H1 (cell line): ENCODE results near the gene DCAF8. TPM values are rescaled to one million over a fixed set of nuclear protein-coding genes. Genes with fewer than 3 reads are reported as not detected.

Experiments
- CTCF ChIA-PET: fragments of 300-600 bp; sonication (Branson Sonifier 250); formaldehyde crosslinking; loops from one replicate; lab custom pipeline; 2021; ENCODE audit not compliant: partially characterized antibody; lab: Charles Lee
- POLR2A ChIA-PET: fragments of 300-600 bp; sonication (Branson Sonifier 250); formaldehyde crosslinking; loops from one replicate; lab custom pipeline; 2021; ENCODE audit warnings: inconsistent platforms; ENCODE audit not compliant: partially characterized antibody; lab: Charles Lee
- DNase-seq, 2 experiments: peaks; one replicate each; pipeline versions ENCODE4 v3.0.0 to v3.0.0-alpha.2; 2010 to 2022; ENCODE audit warnings: low spot score in 2 of 2, low read depth in 1 of 2, mixed read lengths in 1 of 2
- FAIRE-seq: peaks from 2 replicates; lab custom pipeline; 2011; peaks lifted over from hg19 to GRCh38; lab: Jason Lieb, UNC
- H2AFZ ChIP-seq: 2 replicates; pipeline ENCODE4 v1.8.1; 2012; ENCODE audit warnings: low read length, inconsistent platforms
- H2AK5ac ChIP-seq: 2 replicates; pipeline ENCODE4 v1.6.1; 2013; ENCODE audit warnings: low read depth, low read length
- H2BK120ac ChIP-seq: replicated peaks from 2 replicates; pipeline ENCODE3; 2013; ENCODE audit warnings: low read depth, low read length, inconsistent platforms
- H2BK12ac ChIP-seq: 2 replicates; pipeline ENCODE4 v1.6.1; 2013; ENCODE audit warnings: low read depth, low read length
- H2BK15ac ChIP-seq: 2 replicates; pipeline ENCODE4 v1.6.1; 2013; ENCODE audit warnings: low read length
- H2BK20ac ChIP-seq: 2 replicates; pipeline ENCODE4 v1.6.1; 2013; ENCODE audit warnings: low read length
- H2BK5ac ChIP-seq: 2 replicates; pipeline ENCODE4 v1.6.1; 2013; ENCODE audit warnings: low read depth, low read length
- H3K14ac ChIP-seq: 2 replicates; pipeline ENCODE4 v1.6.1; 2013; ENCODE audit warnings: inconsistent platforms; ENCODE audit not compliant: insufficient read length
- H3K18ac ChIP-seq: 2 replicates; pipeline ENCODE4 v1.6.1; 2013; ENCODE audit warnings: low read length; ENCODE audit errors: extremely low read depth
- H3K23ac ChIP-seq: 2 replicates; pipeline ENCODE4 v1.6.1; 2013; ENCODE audit warnings: inconsistent platforms; ENCODE audit not compliant: insufficient read length
- H3K23me2 ChIP-seq: 2 replicates; pipeline ENCODE4 v1.6.1; 2013; ENCODE audit warnings: low read depth, low read length
- H3K27ac ChIP-seq: 2 replicates; pipeline ENCODE4 v1.6.1; 2011; ENCODE audit warnings: low read depth, low read length, inconsistent platforms
- H3K27me3 ChIP-seq, 4 experiments: replicated peaks in 1 of 4; 1 replicate in 1 of 4; 2 replicates in 3 of 4; pipeline versions ENCODE4 v1.6.1 to v1.8.1; 2011 to 2013; ENCODE audit warnings: low read length in 3 of 4, mild to moderate bottlenecking in 3 of 4, inconsistent platforms in 2 of 4, mixed read lengths in 2 of 4, moderate library complexity in 1 of 4; ENCODE audit not compliant: control insufficient read depth in 3 of 4, insufficient read depth in 3 of 4; ENCODE audit errors: extremely low read depth in 1 of 4
- H3K36me3 ChIP-seq, 4 experiments: 2 replicates each; pipeline versions ENCODE4 v1.6.1 to v1.8.1; 2011 to 2013; ENCODE audit warnings: mild to moderate bottlenecking in 4 of 4, low read length in 3 of 4, moderate library complexity in 2 of 4, control low read depth in 1 of 4, inconsistent platforms in 1 of 4; ENCODE audit not compliant: insufficient read depth in 4 of 4, control insufficient read depth in 2 of 4
- H3K4ac ChIP-seq: replicated peaks from 2 replicates; pipeline ENCODE3; 2013; ENCODE audit warnings: low read length, low read depth, mixed read lengths, inconsistent platforms; ENCODE audit not compliant: insufficient read length
- H3K4me1 ChIP-seq, 4 experiments: replicated peaks in 1 of 4; 1 replicate in 1 of 4; 2 replicates in 3 of 4; pipeline versions ENCODE4 v1.6.1 to v1.8.1; 2011 to 2013; ENCODE audit warnings: low read length in 3 of 4, inconsistent platforms in 2 of 4, mixed read lengths in 1 of 4; ENCODE audit not compliant: insufficient read depth in 4 of 4, control insufficient read depth in 3 of 4
- H3K4me2 ChIP-seq, 2 experiments: 2 replicates each; pipeline versions ENCODE4 v1.6.1 to v1.8.1; 2011 to 2013; ENCODE audit warnings: low read depth in 2 of 2, low read length in 2 of 2, control low read depth in 1 of 2, inconsistent platforms in 1 of 2, mild to moderate bottlenecking in 1 of 2; ENCODE audit not compliant: insufficient read depth in 1 of 2
- H3K4me3 ChIP-seq, 4 experiments: fragments of 200-600, 300-600 bp in 1 of 4; sonication (generic), shearing (Covaris generic), sonication (Bioruptor Twin) in 1 of 4; 2 replicates each; pipeline versions ENCODE4 v1.5.1 to v1.8.1; 2011 to 2016; ENCODE audit warnings: low read length in 4 of 4, low read depth in 3 of 4, control low read depth in 2 of 4, inconsistent platforms in 2 of 4, mild to moderate bottlenecking in 2 of 4, mixed read lengths in 1 of 4, moderate library complexity in 1 of 4; ENCODE audit not compliant: insufficient read depth in 2 of 4; ENCODE audit errors: extremely low read depth in 1 of 4
- H3K56ac ChIP-seq: replicated peaks from 2 replicates; pipeline ENCODE3; 2013; ENCODE audit warnings: low read depth, mild to moderate bottlenecking, mixed read lengths, low read length, inconsistent platforms; ENCODE audit not compliant: insufficient read length
- H3K79me1 ChIP-seq: 2 replicates; pipeline ENCODE4 v1.6.1; 2013; ENCODE audit warnings: low read depth, low read length, control low read depth
- H3K79me2 ChIP-seq, 2 experiments: 2 replicates each; pipeline versions ENCODE4 v1.6.1 to v1.8.1; 2012 to 2013; ENCODE audit warnings: low read length in 2 of 2, mild to moderate bottlenecking in 2 of 2, inconsistent platforms in 1 of 2; ENCODE audit not compliant: insufficient read depth in 2 of 2, control insufficient read depth in 1 of 2
- H3K9ac ChIP-seq, 4 experiments: replicated peaks in 1 of 4; 1 replicate in 1 of 4; 2 replicates in 3 of 4; pipeline versions ENCODE4 v1.6.1 to v1.8.1; 2011 to 2013; ENCODE audit warnings: low read depth in 3 of 4, low read length in 3 of 4, control low read depth in 2 of 4, mild to moderate bottlenecking in 2 of 4, moderate library complexity in 2 of 4, inconsistent platforms in 1 of 4; ENCODE audit errors: extremely low read depth in 1 of 4
- H3K9me3 ChIP-seq, 2 experiments: 2 replicates each; pipeline versions ENCODE4 v1.6.1 to v1.8.1; 2012 to 2013; ENCODE audit warnings: mild to moderate bottlenecking in 2 of 2, moderate library complexity in 2 of 2, control low read depth in 1 of 2, inconsistent platforms in 1 of 2, low read depth in 1 of 2, low read length in 1 of 2, mixed read lengths in 1 of 2; ENCODE audit not compliant: insufficient read depth in 2 of 2
- H4K20me1 ChIP-seq, 2 experiments: replicated peaks in 1 of 2; 2 replicates each; pipeline versions ENCODE3 to v1.8.1; 2011 to 2013; ENCODE audit warnings: inconsistent platforms in 2 of 2, low read length in 2 of 2, mild to moderate bottlenecking in 1 of 2; ENCODE audit not compliant: insufficient read depth in 2 of 2, control insufficient read depth in 1 of 2
- H4K5ac ChIP-seq: 2 replicates; pipeline ENCODE4 v1.6.1; 2013; ENCODE audit warnings: low read length, low read depth, mixed read lengths, inconsistent platforms; ENCODE audit not compliant: insufficient read length
- H4K8ac ChIP-seq: 2 replicates; pipeline ENCODE4 v1.8.0; 2013; ENCODE audit warnings: mild to moderate bottlenecking, moderate library complexity, low read length, inconsistent platforms; ENCODE audit not compliant: insufficient read depth; ENCODE audit errors: extremely low read depth
- H4K91ac ChIP-seq: replicated peaks from 2 replicates; pipeline ENCODE3; 2013; ENCODE audit warnings: low read length, mixed read lengths, inconsistent platforms; ENCODE audit not compliant: insufficient read length
- CBX8 ChIP-seq: fragments of 300-800, 300-1000 bp; sonication (generic); IDR thresholded peaks from 2 replicates; pipeline ENCODE4 v1.7.1; 2016; ENCODE audit warnings: low read depth, low read length, borderline replicate concordance
- CHD1 ChIP-seq: IDR thresholded peaks from 2 replicates; pipeline ENCODE4 v1.6.1; 2012; ENCODE audit warnings: low read depth, low read length, improper control_type of control experiment
- CTBP2 ChIP-seq: IDR thresholded peaks from 2 replicates; pipeline ENCODE4 v1.7.0; 2011; ENCODE audit warnings: borderline replicate concordance, mild to moderate bottlenecking, moderate library complexity, mixed read lengths, low read length; ENCODE audit not compliant: insufficient read depth, insufficient read length
- JUND ChIP-seq: IDR thresholded peaks from 2 replicates; pipeline ENCODE4 v1.6.1; 2011; ENCODE audit warnings: mild to moderate bottlenecking, improper control_type of control experiment, low read length
- KDM1A ChIP-seq: fragments of 200-600, 300-600 bp; sonication (generic); IDR thresholded peaks from 2 replicates; pipeline ENCODE4 v1.7.1; 2016; ENCODE audit warnings: mild to moderate bottlenecking, low read length, borderline replicate concordance
- SP1 ChIP-seq: IDR thresholded peaks from 2 replicates; pipeline ENCODE4 v1.6.1; 2011; ENCODE audit warnings: low read depth, low read length
- SP4 ChIP-seq: IDR thresholded peaks from 2 replicates; pipeline ENCODE4 v1.6.1; 2012; ENCODE audit warnings: low read length, inconsistent platforms
- TAF1 ChIP-seq: IDR thresholded peaks from 2 replicates; pipeline ENCODE4 v1.6.1; 2011; ENCODE audit warnings: mild to moderate bottlenecking, low read depth, low read length
- polyA plus RNA-seq, 7 experiments: library from polyadenylated mRNA; depleted of rRNA in 3 of 7; stranded (reverse) in 5 of 7; unstranded in 2 of 7; fragments of >200 nt in 5 of 7; fragments of 200-250 nt in 2 of 7; gene quantifications; 1 replicate in 5 of 7; 2 replicates in 1 of 7; 4 replicates in 1 of 7; pipeline versions ENCODE4 v1.2.1 to v1.2.3, GENCODE V29; 2011 to 2013; ENCODE audit warnings: missing spikeins in 2 of 7, mixed read lengths in 2 of 7
- total RNA-seq: library from RNA; stranded (reverse); fragmentation: NEBNext Ultra II Directional; extraction: Animal tissue kit (Norgen Biotek cat#: 25700); gene quantifications from 2 replicates; pipeline ENCODE4 v1.2.1, GENCODE V29; 2021
- TF ChIP-seq, protein P1 (sequence below): IDR thresholded peaks from 2 replicates; pipeline ENCODE4 v1.6.1; 2011; ENCODE audit warnings: low read depth, mild to moderate bottlenecking, low read length; ENCODE audit not compliant: insufficient read depth

The DCAF8 gene
- total and polyA plus RNA-seq, 2 of the 8 experiments (the other 6 are each of a cell fraction or from before 2014, with no cell fraction given) = 68.2 to 110 TPM

DNA sequence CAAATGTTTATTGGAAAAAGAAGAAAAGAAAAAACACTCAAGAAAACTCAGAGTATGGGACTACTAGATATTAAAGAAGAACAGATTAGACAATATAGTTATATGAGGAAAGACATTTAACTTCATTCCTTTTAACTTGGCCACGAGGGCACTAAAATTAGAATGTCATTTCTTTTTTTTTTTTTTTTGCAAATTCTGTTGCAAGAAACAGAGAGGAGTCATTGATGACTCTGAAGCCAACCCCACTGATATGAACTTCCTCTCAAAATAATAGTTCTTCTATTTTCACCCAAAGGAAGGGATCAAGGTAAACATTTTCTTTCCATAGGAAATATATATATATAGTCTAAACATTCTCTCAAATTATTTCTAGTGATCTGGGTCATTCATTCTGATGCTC is 47.2 kb upstream of the DCAF8 start (continued):
- TF ChIP-seq TAF1 = no peak

DNA sequence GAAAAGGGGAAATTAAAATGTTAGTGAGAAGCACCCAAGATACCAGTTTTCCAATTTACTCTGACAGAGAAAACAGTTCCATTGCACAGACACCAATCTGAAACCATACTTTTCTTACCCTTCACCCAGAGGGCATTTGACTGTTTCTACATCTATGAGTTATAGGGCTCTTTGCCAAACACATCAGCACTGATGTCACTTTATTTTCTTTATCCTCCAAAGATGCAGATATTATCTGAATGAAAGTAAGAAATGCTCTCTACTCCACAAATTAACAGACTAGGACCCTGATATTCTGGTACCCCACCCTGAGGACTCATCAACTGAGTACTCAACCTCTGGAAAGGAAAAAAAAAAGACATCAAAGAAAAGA is 46.8 kb upstream of the DCAF8 start:
- CTCF ChIA-PET = interaction anchor here (0.8 to 2.7 kb wide), 2 partner anchors 18 to 44 kb away, joined by 3 to 23 read pairs; no protein-coding TSS in a partner anchor
- Histone ChIP-seq H4K8ac (no peak overlapping the region), H3K4me3 (no peak overlapping the region), H3K56ac (no peak overlapping the region), H2AFZ (no peak overlapping the region), H3K4me1 (peaks cover 4 to 11% (median 8%) of the 10 kb centered on the region in 4 experiments), H3K27ac (no peak overlapping the region), H3K79me1 (no peaks in the 10 kb centered on the region), H4K5ac (no peak overlapping the region), H2BK20ac (no peak overlapping the region), H4K91ac (no peak overlapping the region), H3K23ac (no peak overlapping the region), H3K36me3 (peaks cover 26 to 63% (median 55%) of the 10 kb centered on the region in 4 experiments), H3K27me3 (no peaks in the 10 kb centered on the region), H3K4me2 (no peak overlapping the region; a peak in 1 of 4 replicates), H3K18ac (no peak overlapping the region), H4K20me1 (peaks cover 0 to 2% of the 10 kb centered on the region in 2 experiments), H2AK5ac (no peak overlapping the region), H3K9ac (no peak overlapping the region), H3K4ac (no peak overlapping the region), H3K79me2 (no peaks in the 10 kb centered on the region), H2BK120ac (no peak overlapping the region), H2BK12ac (no peak overlapping the region), H3K9me3 (no peaks in the 10 kb centered on the region), H2BK5ac (no peak overlapping the region), H3K14ac (no peak overlapping the region), H2BK15ac (no peak overlapping the region), H3K23me2 (no peaks in the 10 kb centered on the region)
- DNase-seq (no peak), FAIRE-seq (no peak)
- POLR2A ChIA-PET = no interaction called here
- TF ChIP-seq, protein P1, sequence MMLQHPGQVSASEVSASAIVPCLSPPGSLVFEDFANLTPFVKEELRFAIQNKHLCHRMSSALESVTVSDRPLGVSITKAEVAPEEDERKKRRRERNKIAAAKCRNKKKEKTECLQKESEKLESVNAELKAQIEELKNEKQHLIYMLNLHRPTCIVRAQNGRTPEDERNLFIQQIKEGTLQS = no peak
- no peak for TF ChIP-seq KDM1A
- TF ChIP-seq SP4 = no peak
- TF ChIP-seq CHD1 = no peak
- TF ChIP-seq SP1 = no peak
- TF ChIP-seq JUND = no peak
- TF ChIP-seq CTBP2 = no peak
- TF ChIP-seq CBX8 = no peak
